ENCODE results near the gene PPIP5K2.
"Not testable (repeated sequence)": the region's sequence is repeated elsewhere in the genome, so short reads cannot be mapped to it uniquely, and the experiment has no call there.

PPIP5K2 gene

DNA sequence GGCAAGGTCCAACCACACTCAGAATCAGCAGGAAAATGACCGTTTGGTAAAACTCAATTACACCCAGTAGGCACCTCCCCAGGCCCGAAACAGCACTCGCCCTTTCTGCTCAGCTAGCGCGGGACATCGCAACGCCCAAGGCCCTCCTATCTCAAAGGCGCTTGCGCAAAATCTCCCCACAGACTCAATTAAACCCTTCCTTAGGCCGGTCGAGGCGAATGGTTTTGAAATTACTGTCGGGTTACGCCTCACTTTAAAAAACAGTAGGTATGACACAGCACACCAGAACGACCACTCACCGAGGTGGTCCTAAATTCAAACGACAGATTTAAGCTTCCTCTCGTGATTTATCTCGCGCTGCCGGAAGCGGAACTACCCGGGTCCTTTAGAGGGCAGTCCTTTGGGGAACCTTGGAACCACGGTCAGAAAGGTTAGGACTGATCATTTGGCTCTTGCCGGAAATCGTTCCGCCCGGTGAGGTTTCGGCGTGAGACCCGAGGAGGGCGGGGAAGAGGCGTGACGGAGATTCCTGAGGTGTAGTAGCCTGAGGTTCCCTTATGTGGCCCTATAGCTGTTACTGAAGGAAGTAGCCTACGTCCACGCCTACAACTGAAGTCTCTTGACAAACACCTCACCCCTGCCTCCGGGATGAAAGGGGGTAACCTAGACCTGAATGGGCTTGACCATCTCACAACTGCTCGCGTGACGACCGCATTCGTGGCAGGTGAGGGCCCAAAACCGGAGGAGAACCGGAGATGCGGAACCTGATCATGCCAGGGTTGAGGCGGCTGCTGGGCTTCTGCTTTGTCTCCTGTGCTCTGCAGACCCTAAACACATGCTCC, at the start of gene PPIP5K2, which contains the start of gene GIN1:
TSS of gene PPIP5K2 (plus strand) at position 537 of the 842 bp plus-strand sequence. CDS start 9,289 bp downstream, outside the sequence.
TSS of gene GIN1 (minus strand) at position 374 of the 842 bp plus-strand sequence. CDS start 11,431 bp downstream, outside the sequence.
- DNase-seq (ENCODE audit: extremely low read depth, low read depth) = peak; percentile 93
- TF ChIP-seq CTCF (IDR thresholded peaks at IDR 0.05; ENCODE audit: low read depth, low read length) = no peak

- not testable (repeated sequence) for DNase-seq (ENCODE audit: extremely low read depth, low read depth)
Observed at GRCh38 chr5:103073500-103073899, 46.6 kb upstream of the PPIP5K2 start.

DNA sequence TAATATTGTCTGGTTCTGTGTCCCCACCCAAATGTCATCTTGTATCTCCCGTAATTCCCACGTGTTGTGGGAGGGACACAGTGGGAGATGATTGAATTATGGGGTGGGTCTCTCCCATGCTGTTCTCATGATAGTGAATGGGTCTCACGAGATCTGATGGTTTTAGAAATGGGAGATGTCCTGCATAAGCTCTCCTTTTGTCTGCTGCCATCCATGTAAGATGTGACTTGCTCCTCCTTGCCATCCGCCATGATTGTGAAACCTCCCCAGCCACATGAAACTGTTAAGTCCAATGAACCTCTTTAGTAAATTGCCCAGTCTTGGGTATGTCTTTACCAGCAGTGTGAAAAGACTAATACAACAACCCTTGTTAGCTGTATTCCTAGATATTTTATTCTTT, 44.7 kb upstream of the PPIP5K2 start:
- no peak for TF ChIP-seq CTCF (IDR thresholded peaks at IDR 0.05; ENCODE audit: low read depth, low read length)
- no peak for DNase-seq (ENCODE audit: extremely low read depth, low read depth)

DNA sequence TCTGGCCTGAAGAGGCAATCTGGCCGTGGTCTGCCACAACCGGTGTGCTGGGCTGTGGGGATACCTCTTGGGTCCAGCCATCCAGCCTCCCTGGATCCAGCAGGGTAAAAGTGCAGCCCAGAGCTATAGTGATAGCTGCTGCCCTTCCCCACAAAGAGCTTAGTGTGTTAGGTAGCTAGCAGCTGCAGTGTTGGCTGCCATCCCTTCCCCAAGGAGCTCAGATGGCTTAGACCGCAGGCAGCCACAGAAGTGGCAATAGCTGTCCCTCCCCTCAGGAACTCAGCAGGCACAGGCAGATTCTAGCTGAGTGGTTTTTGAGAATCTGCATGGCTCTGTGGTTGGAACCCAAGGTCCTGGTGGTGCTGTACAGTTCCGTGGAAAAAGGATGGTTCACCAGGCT, 40.3 kb upstream of the PPIP5K2 start:
- TF ChIP-seq CTCF (IDR thresholded peaks at IDR 0.05; ENCODE audit: low read depth, low read length) = no peak
- DNase-seq (ENCODE audit: extremely low read depth, low read depth) = no peak

DNA sequence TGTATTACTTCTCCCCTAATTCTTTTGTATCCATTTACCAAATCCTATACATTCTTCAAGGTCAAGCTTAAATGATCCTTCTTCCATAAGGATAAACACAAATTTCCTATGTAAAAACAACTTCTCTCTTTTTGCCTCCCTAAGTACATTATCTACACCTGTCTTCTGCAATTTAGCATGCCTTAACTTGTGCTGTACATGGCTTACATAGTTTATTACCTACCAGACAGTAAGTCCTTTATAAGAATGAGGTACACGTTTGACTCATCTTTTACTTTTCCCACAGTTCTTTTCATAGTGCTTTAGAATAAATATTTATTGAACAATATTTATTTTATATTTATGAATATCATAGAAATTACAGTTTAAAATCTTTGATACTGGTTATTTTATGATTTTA, 33.6 kb upstream of the PPIP5K2 start:
- DNase-seq (ENCODE audit: extremely low read depth, low read depth) = no peak
- no peak for TF ChIP-seq CTCF (IDR thresholded peaks at IDR 0.05; ENCODE audit: low read depth, low read length)

DNA sequence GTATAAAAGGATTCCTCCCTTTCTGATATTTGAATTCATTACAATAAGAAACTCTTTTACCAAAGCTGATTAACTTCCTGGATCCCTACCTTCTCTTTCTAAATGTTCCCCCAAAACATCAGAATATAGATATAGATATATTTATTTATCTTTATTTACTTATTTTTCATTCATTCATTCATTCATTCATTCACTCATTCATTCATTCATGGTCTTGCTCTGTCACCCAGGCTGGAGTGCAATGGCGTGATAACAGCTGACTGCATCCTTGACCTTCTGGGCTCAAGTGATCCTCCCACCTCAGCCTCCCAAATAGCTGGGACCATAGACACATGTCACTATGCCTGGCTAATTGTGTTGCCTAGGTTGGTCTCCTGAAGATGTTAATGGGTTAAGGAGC, 30.8 kb upstream of the PPIP5K2 start:
- TF ChIP-seq CTCF (IDR thresholded peaks at IDR 0.05; ENCODE audit: low read depth, low read length) = no peak
- DNase-seq (ENCODE audit: extremely low read depth, low read depth) = no peak

DNA sequence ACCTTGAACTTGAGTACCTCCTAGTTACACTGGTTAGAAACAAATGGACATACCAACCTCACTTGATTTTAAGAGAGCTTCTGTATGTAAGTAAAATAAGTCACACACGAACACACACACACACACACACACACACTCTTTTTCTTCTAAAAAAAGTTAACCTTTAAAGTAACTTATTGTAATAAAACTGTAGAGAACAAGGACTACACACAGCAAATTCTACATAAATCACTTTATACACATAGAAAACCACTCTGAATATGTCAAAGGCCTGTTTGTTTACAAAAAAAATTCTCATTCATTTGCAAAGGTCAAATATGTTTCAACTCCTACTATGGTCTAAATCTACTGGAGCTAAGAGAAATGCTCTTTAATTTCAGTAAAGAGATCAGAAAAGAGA, 29.3 kb upstream of the PPIP5K2 start:
- no peak for TF ChIP-seq CTCF (IDR thresholded peaks at IDR 0.05; ENCODE audit: low read depth, low read length)
- DNase-seq (ENCODE audit: extremely low read depth, low read depth) = no peak

DNA sequence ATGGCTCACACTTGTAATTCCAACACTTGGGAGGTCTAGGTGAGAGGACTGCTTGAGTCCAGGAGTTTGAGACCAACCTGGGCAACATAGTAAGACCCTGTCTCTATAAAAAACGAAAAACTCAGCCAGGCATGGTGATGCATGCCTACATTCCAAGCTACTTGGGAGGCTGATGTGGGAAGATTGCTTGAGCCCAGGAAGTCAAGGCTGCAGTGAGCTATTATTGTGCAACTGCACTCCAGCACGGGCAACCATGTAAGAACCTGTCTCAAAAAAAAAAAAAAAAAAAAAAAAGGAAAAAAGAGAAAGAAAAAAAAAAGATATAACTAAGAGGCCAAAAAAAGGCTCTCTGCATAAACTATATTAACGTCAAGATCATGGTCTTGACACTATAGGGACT, 27.4 kb upstream of the PPIP5K2 start:
- DNase-seq (ENCODE audit: extremely low read depth, low read depth) = no peak
- TF ChIP-seq CTCF (IDR thresholded peaks at IDR 0.05; ENCODE audit: low read depth, low read length) = no peak

Data from AG09319 (cell line).